ENCODE measurements around the gene ADAM15.
A peak's percentile ranks its signal among the peaks of the same experiment; 100 is the strongest.

ADAM15 gene

DNA sequence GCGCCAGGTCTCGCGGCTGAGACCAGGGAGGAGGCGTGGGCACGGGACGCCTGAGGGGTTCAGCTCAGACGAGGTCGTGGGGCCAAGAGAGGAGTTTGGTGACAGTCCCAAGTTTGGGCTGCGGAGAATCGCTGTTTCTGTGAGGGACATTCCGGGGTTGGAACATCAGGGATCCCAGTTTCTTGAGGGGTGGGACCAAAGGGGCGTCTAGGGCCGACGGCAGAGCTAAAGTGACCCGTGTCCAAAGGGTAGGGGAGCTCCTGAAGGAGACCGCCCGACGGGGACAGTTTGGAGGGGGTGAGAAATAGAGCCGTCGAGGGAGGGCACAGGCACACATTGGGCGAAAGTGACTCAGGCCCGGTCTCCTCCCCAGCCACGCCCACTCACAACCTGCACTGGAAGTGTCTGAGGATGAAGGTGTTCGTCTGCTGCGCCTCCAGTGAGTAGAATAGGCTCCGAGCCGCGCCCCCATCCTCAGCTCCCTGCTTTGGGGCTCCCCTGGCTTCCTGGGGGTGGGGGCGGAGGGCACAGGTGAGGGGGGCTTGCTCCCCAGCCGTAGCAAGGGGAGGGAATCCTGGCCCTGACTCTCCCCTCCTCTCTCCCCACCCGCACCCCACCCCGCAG lies 34.5 kb downstream of the ADAM15 start:
- H3K27ac ChIP-seq (ENCODE audit: poor library complexity, severe bottlenecking) = peak overlapping the region; percentile 63

DNA sequence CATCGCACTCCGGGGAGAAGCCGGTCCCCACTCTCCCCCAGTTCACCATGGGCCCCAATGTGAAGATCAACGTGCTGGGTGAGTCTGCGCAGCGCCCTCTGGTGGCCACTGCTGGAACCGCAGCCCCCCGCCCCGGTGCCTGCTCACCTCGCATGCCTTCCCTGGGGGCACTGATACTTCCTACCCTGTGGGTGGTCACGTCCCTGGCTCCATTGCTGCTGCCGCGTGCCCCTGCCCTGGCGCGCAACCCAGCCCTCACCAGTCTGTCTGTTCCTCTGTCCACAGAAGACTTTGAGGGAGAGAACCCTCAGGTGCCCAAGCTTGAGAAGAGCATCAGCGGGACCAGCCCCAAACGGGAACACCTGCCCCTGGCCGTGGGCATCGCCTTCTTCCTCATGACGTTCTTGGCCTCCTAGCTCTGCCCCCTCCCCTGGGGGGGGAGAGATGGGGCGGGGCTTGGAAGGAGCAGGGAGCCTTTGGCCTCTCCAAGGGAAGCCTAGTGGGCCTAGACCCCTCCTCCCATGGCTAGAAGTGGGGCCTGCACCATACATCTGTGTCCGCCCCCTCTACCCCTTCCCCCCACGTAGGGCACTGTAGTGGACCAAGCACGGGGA lies 35.1 kb downstream of the ADAM15 start:
- TF ChIP-seq, protein P1, sequence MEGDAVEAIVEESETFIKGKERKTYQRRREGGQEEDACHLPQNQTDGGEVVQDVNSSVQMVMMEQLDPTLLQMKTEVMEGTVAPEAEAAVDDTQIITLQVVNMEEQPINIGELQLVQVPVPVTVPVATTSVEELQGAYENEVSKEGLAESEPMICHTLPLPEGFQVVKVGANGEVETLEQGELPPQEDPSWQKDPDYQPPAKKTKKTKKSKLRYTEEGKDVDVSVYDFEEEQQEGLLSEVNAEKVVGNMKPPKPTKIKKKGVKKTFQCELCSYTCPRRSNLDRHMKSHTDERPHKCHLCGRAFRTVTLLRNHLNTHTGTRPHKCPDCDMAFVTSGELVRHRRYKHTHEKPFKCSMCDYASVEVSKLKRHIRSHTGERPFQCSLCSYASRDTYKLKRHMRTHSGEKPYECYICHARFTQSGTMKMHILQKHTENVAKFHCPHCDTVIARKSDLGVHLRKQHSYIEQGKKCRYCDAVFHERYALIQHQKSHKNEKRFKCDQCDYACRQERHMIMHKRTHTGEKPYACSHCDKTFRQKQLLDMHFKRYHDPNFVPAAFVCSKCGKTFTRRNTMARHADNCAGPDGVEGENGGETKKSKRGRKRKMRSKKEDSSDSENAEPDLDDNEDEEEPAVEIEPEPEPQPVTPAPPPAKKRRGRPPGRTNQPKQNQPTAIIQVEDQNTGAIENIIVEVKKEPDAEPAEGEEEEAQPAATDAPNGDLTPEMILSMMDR (IDR thresholded peaks at IDR 0.05; ENCODE audit: poor library complexity, severe bottlenecking) = peak; percentile 96
- peak overlapping the region; percentile 56 for H3K4me3 ChIP-seq (ENCODE audit: severe bottlenecking)
- H3K27me3 ChIP-seq (ENCODE audit: insufficient read depth, poor library complexity, severe bottlenecking) = peaks cover 13% of the 10 kb centered on the region
- peak; percentile 68 for DNase-seq (ENCODE audit: low spot score)
- peak overlapping the region; percentile 63 for H3K27ac ChIP-seq (ENCODE audit: poor library complexity, severe bottlenecking)
- H3K9me3 ChIP-seq (ENCODE audit: severe bottlenecking) = no peaks in the 10 kb centered on the region
- no peaks in the 10 kb centered on the region for H3K36me3 ChIP-seq (ENCODE audit: low read depth)
- no peak for ATAC-seq (ENCODE audit: low read depth)
- peaks cover 14% of the 10 kb centered on the region for H3K4me1 ChIP-seq (ENCODE audit: insufficient read depth, poor library complexity, severe bottlenecking)

More for the DNA sequence above, 34.5 kb downstream of the ADAM15 start:
- no peaks in the 10 kb centered on the region for H3K36me3 ChIP-seq (ENCODE audit: low read depth)
- H3K4me1 ChIP-seq (ENCODE audit: insufficient read depth, poor library complexity, severe bottlenecking) = peaks cover 14% of the 10 kb centered on the region
- peaks cover 19% of the 10 kb centered on the region for H3K27me3 ChIP-seq (ENCODE audit: insufficient read depth, poor library complexity, severe bottlenecking)
- ATAC-seq (ENCODE audit: low read depth) (peak; percentile 55), DNase-seq (ENCODE audit: low spot score) (peak; percentile 90)
- peak overlapping the region; percentile 56 for H3K4me3 ChIP-seq (ENCODE audit: severe bottlenecking)
- H3K9me3 ChIP-seq (ENCODE audit: severe bottlenecking) = no peaks in the 10 kb centered on the region
- TF ChIP-seq, protein P1 (IDR thresholded peaks at IDR 0.05; ENCODE audit: poor library complexity, severe bottlenecking) = no peak

DNA sequence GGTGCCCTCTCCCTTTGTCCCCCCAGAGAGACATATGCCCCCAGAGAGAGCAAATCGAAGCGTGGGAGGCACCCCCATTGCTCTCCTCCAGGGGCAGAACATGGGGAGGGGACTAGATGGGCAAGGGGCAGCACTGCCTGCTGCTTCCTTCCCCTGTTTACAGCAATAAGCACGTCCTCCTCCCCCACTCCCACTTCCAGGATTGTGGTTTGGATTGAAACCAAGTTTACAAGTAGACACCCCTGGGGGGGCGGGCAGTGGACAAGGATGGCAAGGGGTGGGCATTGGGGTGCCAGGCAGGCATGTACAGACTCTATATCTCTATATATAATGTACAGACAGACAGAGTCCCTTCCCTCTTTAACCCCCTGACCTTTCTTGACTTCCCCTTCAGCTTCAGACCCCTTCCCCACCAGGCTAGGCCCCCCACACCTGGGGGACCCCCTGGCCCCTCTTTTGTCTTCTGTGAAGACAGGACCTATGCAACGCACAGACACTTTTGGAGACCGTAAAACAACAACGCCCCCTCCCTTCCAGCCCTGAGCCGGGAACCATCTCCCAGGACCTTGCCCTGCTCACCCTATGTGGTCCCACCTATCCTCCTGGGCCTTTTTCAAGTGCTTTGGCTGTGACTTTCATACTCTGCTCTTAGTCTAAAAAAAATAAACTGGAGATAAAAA lies 35.9 kb downstream of the ADAM15 start:
- no peak overlapping the region for H3K27ac ChIP-seq (ENCODE audit: poor library complexity, severe bottlenecking)
- peaks cover 14% of the 10 kb centered on the region for H3K4me1 ChIP-seq (ENCODE audit: insufficient read depth, poor library complexity, severe bottlenecking)
- DNase-seq (ENCODE audit: low spot score) = no peak

DNA sequence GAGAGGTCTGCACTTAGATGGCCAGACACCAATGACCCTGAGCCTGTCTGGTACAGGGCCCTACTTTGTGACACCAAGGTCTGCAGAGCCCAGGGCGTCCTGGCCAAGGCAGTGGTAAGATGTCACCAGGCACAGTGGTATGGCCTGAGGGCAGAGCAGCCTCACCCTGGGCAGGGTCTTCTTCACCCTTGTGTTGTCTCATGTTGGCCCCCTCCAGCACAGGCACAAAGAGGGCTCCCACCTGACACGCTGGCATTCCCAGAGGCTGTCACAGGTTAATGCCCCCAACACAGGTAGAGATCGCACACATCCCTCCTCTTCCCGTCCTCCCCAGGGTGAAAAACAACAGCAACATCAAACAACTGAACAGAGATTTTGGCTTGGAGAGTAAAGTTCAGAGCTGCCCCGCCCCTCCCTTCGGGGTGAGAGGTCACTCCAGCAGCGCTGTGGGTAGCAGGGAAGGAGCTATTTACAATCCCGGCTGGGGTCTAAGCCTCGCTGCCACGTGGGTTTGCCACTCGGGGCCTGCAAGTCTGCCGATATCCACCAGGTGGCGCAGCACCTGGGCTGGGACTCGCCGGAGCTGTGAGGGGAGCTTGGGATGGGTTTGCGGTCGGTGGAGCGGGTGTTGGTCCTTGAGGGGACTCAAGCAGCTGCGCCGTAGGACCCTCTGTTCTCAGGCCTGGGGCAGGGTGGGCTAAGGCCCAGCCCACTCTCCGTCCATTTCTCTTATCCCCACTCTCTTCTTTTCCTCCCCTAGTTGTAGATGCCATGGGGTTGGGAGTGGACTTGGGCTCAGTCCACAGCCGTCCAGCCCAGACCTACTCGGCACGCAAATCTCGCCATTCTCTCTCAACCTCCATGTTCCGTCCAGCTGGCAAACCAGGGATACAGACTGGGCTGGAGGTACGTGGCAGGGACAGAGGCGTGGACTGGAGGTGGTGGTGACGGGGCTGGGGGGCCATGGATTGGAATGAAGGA lies 40.2 kb downstream of the ADAM15 start:
- Histone ChIP-seq H3K9me3 (ENCODE audit: severe bottlenecking) (no peaks in the 10 kb centered on the region), H3K27ac (ENCODE audit: poor library complexity, severe bottlenecking) (no peak overlapping the region), H3K4me1 (ENCODE audit: insufficient read depth, poor library complexity, severe bottlenecking) (no peaks in the 10 kb centered on the region), H3K4me3 (ENCODE audit: severe bottlenecking) (no peak overlapping the region), H3K27me3 (ENCODE audit: insufficient read depth, poor library complexity, severe bottlenecking) (no peaks in the 10 kb centered on the region), H3K36me3 (ENCODE audit: low read depth) (no peaks in the 10 kb centered on the region)
- TF ChIP-seq, protein P1 (IDR thresholded peaks at IDR 0.05; ENCODE audit: poor library complexity, severe bottlenecking) = peak; percentile 95
- peak; percentile 58 for ATAC-seq (ENCODE audit: low read depth)
- no peak for DNase-seq (ENCODE audit: low spot score)

More for the DNA sequence above, 35.9 kb downstream of the ADAM15 start:
- ATAC-seq (ENCODE audit: low read depth) = no peak
- no peak overlapping the region for H3K4me3 ChIP-seq (ENCODE audit: severe bottlenecking)
- no peaks in the 10 kb centered on the region for H3K36me3 ChIP-seq (ENCODE audit: low read depth)
- no peaks in the 10 kb centered on the region for H3K9me3 ChIP-seq (ENCODE audit: severe bottlenecking)
- H3K27me3 ChIP-seq (ENCODE audit: insufficient read depth, poor library complexity, severe bottlenecking) = peaks cover 6% of the 10 kb centered on the region
- TF ChIP-seq, protein P1 (IDR thresholded peaks at IDR 0.05; ENCODE audit: poor library complexity, severe bottlenecking) = no peak
